ENCODE results near the gene HES5. TPM values are rescaled to one million over a fixed set of nuclear protein-coding genes. Genes with fewer than 3 reads are reported as not detected.

Gene HES5
- polyA plus RNA-seq, 1 donor from 2014 or later: 0.81 TPM

GRCh38 chr1:2567083-2567679 lies 37.1 kb upstream of the HES5 start:
- H2AFZ ChIP-seq (ENCODE audit: low read depth, low read length): no peak overlapping the region
- no peak overlapping the region for H3K4me2 ChIP-seq (ENCODE audit: low read length)
- no peaks in the 10 kb centered on the region for H3F3A ChIP-seq (ENCODE audit: insufficient read depth, low read length, poor library complexity, severe bottlenecking)
- H3K9ac ChIP-seq (ENCODE audit: low read length): no peak overlapping the region
- no peak overlapping the region for H3K4me3 ChIP-seq (ENCODE audit: low read length)
- H3K36me3 ChIP-seq (ENCODE audit: insufficient read depth, low read length): no peaks in the 10 kb centered on the region
- no peaks in the 10 kb centered on the region for H3K9me2 ChIP-seq (ENCODE audit: insufficient read depth, low read length)
- TF ChIP-seq, protein P1, sequence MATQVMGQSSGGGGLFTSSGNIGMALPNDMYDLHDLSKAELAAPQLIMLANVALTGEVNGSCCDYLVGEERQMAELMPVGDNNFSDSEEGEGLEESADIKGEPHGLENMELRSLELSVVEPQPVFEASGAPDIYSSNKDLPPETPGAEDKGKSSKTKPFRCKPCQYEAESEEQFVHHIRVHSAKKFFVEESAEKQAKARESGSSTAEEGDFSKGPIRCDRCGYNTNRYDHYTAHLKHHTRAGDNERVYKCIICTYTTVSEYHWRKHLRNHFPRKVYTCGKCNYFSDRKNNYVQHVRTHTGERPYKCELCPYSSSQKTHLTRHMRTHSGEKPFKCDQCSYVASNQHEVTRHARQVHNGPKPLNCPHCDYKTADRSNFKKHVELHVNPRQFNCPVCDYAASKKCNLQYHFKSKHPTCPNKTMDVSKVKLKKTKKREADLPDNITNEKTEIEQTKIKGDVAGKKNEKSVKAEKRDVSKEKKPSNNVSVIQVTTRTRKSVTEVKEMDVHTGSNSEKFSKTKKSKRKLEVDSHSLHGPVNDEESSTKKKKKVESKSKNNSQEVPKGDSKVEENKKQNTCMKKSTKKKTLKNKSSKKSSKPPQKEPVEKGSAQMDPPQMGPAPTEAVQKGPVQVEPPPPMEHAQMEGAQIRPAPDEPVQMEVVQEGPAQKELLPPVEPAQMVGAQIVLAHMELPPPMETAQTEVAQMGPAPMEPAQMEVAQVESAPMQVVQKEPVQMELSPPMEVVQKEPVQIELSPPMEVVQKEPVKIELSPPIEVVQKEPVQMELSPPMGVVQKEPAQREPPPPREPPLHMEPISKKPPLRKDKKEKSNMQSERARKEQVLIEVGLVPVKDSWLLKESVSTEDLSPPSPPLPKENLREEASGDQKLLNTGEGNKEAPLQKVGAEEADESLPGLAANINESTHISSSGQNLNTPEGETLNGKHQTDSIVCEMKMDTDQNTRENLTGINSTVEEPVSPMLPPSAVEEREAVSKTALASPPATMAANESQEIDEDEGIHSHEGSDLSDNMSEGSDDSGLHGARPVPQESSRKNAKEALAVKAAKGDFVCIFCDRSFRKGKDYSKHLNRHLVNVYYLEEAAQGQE (IDR thresholded peaks at IDR 0.05; ENCODE audit: borderline replicate concordance): no peak
- TF ChIP-seq TAF1 (IDR thresholded peaks at IDR 0.05; ENCODE audit: low read depth) (no peak), EP300 (conservative IDR thresholded peaks at IDR 0.05; ENCODE audit: poor library complexity, severe bottlenecking) (no peak), EZH2 (IDR thresholded peaks at IDR 0.05; ENCODE audit: borderline replicate concordance, insufficient read depth, low read length, poor library complexity, severe bottlenecking) (no peak), MXI1 (conservative IDR thresholded peaks at IDR 0.05; ENCODE audit: poor library complexity, severe bottlenecking) (no peak), POLR2AphosphoS5 (IDR thresholded peaks at IDR 0.05) (no peak), SMC3 (conservative IDR thresholded peaks at IDR 0.05; ENCODE audit: poor library complexity) (no peak), RAD21 (conservative IDR thresholded peaks at IDR 0.05) (no peak)
- TF ChIP-seq, protein P2, sequence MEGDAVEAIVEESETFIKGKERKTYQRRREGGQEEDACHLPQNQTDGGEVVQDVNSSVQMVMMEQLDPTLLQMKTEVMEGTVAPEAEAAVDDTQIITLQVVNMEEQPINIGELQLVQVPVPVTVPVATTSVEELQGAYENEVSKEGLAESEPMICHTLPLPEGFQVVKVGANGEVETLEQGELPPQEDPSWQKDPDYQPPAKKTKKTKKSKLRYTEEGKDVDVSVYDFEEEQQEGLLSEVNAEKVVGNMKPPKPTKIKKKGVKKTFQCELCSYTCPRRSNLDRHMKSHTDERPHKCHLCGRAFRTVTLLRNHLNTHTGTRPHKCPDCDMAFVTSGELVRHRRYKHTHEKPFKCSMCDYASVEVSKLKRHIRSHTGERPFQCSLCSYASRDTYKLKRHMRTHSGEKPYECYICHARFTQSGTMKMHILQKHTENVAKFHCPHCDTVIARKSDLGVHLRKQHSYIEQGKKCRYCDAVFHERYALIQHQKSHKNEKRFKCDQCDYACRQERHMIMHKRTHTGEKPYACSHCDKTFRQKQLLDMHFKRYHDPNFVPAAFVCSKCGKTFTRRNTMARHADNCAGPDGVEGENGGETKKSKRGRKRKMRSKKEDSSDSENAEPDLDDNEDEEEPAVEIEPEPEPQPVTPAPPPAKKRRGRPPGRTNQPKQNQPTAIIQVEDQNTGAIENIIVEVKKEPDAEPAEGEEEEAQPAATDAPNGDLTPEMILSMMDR (IDR thresholded peaks at IDR 0.05; ENCODE audit: poor library complexity, severe bottlenecking): no peak
- H3K27me3 ChIP-seq (ENCODE audit: insufficient read depth, low read depth, low read length): no peaks in the 10 kb centered on the region
- H3K9me3 ChIP-seq (ENCODE audit: low read length): no peaks in the 10 kb centered on the region
- no peak overlapping the region for H3K27ac ChIP-seq (ENCODE audit: low read length)
- no peaks in the 10 kb centered on the region for H4K20me1 ChIP-seq (ENCODE audit: insufficient read depth)
- no peaks in the 10 kb centered on the region for H3K79me2 ChIP-seq (replicated peaks; ENCODE audit: insufficient read depth, low read length)

DNA sequence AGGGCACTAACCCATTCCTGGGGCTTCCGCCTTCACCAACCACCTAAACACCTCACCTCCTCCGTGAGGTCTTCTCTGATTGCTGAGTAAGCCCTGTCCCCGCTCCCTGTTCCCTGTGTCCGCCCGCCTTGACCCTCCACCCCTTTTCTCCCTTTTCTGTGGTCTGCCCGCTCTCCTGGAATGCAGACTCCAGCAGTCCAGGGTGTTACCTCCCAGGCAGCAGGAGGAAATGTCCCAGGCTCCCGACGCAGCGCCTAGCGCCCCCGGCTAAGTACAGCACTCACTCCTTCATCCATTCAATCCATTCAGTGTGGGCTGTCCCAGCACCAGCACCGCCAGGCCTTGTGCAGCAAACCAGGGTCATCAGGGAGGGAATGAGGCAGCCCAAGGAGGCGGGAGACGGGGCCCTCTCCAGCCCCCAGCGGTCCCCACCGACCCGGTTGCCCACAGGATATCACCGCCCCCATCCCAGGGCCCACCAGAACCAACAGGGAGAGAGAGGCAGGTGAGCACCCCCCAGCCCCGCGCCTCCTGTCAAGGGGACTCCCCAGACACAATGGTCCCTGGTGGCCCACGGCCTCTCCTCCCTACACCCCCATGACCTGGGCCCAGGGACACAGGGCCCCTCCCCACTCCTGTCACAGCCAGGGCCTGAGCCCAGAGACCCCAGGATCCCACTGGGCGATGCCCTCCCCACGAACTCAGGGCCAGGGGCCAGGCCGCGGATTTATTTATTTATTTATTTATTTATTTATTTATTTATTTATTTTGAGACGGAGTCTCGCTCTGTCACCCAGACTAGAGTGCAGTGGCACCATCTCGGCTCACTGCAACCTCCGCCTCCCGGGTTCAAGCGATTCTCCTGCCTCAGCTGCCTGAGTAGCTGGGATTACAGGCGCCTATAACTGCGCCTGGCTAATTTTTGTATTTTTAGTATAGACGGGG lies 36.3 kb upstream of the HES5 start:
- Histone ChIP-seq H3K9me2 (ENCODE audit: insufficient read depth, low read length) (no peaks in the 10 kb centered on the region), H3K9me3 (ENCODE audit: low read length) (no peaks in the 10 kb centered on the region), H3K4me2 (ENCODE audit: low read length) (no peak overlapping the region), H3K27ac (ENCODE audit: low read length) (no peak overlapping the region), H4K20me1 (ENCODE audit: insufficient read depth) (no peaks in the 10 kb centered on the region), H2AFZ (ENCODE audit: low read depth, low read length) (no peak overlapping the region), H3K27me3 (ENCODE audit: insufficient read depth, low read depth, low read length) (no peaks in the 10 kb centered on the region), H3K36me3 (ENCODE audit: insufficient read depth, low read length) (no peaks in the 10 kb centered on the region), H3K79me2 (replicated peaks; ENCODE audit: insufficient read depth, low read length) (no peaks in the 10 kb centered on the region), H3K9ac (ENCODE audit: low read length) (no peak overlapping the region), H3F3A (ENCODE audit: insufficient read depth, low read length, poor library complexity, severe bottlenecking) (no peaks in the 10 kb centered on the region), H3K4me3 (ENCODE audit: low read length) (no peak overlapping the region)
- no peak for TF ChIP-seq TAF1 (IDR thresholded peaks at IDR 0.05; ENCODE audit: low read depth)
